ENCODE data around the gene ENAH. TPM values are rescaled to one million over a fixed set of nuclear protein-coding genes. Genes with fewer than 3 reads are reported as not detected.

The ENAH gene
- 132 and 134 TPM in 2 replicates for total RNA-seq

GRCh38 chr1:225652729-225653462 lies at the start of gene ENAH:
Gene ENAH, minus strand, starts transcription at chr1:225653123. Its CDS starts 433 bp downstream, at chr1:225652690.

Other genes starting within 250 kb of the ENAH start
- gene LBR, start 225.1 kb downstream of the ENAH start, total RNA-seq, result 27.9 and 37.8 TPM in 2 replicates
- gene SRP9, start 124.7 kb upstream of the ENAH start, total RNA-seq, result 262 and 343 TPM in 2 replicates
- gene EPHX1, start 157.0 kb upstream of the ENAH start, total RNA-seq, result 16.6 and 20.5 TPM in 2 replicates
- 19.6 and 29.4 TPM in 2 replicates for gene TMEM63A, start 229.3 kb upstream of the ENAH start, total RNA-seq
- not detected in 2 replicates for gene LEFTY1, start 236.0 kb upstream of the ENAH start, total RNA-seq

Measured in smooth muscle cell of the umbilical artery (primary cell).